Superior temporal gyrus (tissue), 1 donor: ENCODE data around the gene SLC35E2B.

Experiments
- DNase-seq: peaks from one replicate; pipeline ENCODE4 v3.0.0-alpha.2; 2016; ENCODE audit errors: extremely low spot score

The SLC35E2B gene

GRCh38 chr1:1610796-1611195 is 81.8 kb downstream of the SLC35E2B start:
- DNase-seq: no peak

- no peak for DNase-seq
These were observed 82.6 kb downstream of the SLC35E2B start for GRCh38 chr1:1609822-1610485.
